Fibroblast of mammary gland (primary cell): ENCODE results near the gene TMC1.

Experiments
- DNase-seq: peaks from one replicate; pipeline ENCODE4 v3.0.0-alpha.2; 2010; ENCODE audit warnings: low read depth
- H3K4me3 ChIP-seq: 2 replicates; pipeline ENCODE4 v1.5.1; 2011; ENCODE audit warnings: low read depth, mild to moderate bottlenecking, low read length, moderate library complexity; ENCODE audit not compliant: control insufficient read depth
- CTCF ChIP-seq: conservative IDR thresholded peaks from 2 replicates; pipeline ENCODE4 v1.5.1; 2011; ENCODE audit warnings: low read depth, low read length, inconsistent platforms; ENCODE audit not compliant: control insufficient read depth, insufficient read depth

TMC1 gene

GRCh38 chr9:72812559-72813111, 291.2 kb downstream of the TMC1 start:
- TF ChIP-seq CTCF = no peak
- no peak overlapping the region for H3K4me3 ChIP-seq
- DNase-seq = no peak

- TF ChIP-seq CTCF = no peak
- DNase-seq = no peak
- H3K4me3 ChIP-seq = no peak overlapping the region
Observed at GRCh38 chr9:72813544-72813943, 292.1 kb downstream of the TMC1 start.

- TF ChIP-seq CTCF = no peak
- H3K4me3 ChIP-seq = no peak overlapping the region
- DNase-seq = no peak
Observed at GRCh38 chr9:72814083-72814597, 292.7 kb downstream of the TMC1 start.

GRCh38 chr9:72816666-72817065, 295.3 kb downstream of the TMC1 start:
- no peak for TF ChIP-seq CTCF
- DNase-seq = no peak
- no peak overlapping the region for H3K4me3 ChIP-seq

- DNase-seq = no peak
- no peak for TF ChIP-seq CTCF
Observed at GRCh38 chr9:72817413-72817812, 296.0 kb downstream of the TMC1 start.

GRCh38 chr9:72818385-72818784, 297.0 kb downstream of the TMC1 start:
- no peak for DNase-seq
- no peak for TF ChIP-seq CTCF
- no peak overlapping the region for H3K4me3 ChIP-seq

More at GRCh38 chr9:72817413-72817812, 296.0 kb downstream of the TMC1 start:
- no peak overlapping the region for H3K4me3 ChIP-seq

- H3K4me3 ChIP-seq = no peak overlapping the region
- no peak for TF ChIP-seq CTCF
- no peak for DNase-seq
Observed at GRCh38 chr9:72823971-72824370, 302.6 kb downstream of the TMC1 start.
